Muscle of leg (tissue), 11 donors: ENCODE results near the gene AEBP1. TPM values are rescaled to one million over a fixed set of nuclear protein-coding genes. Genes with fewer than 3 reads are reported as not detected.
A peak's percentile ranks its signal among the peaks of the same experiment; 100 is the strongest.

ENCODE experiments used
- DNase-seq: peaks from one replicate; pipeline ENCODE4 v3.0.0; 2013
- H3K27ac ChIP-seq: one replicate; pipeline ENCODE4 v1.5.1; 2013; ENCODE audit warnings: mild to moderate bottlenecking, low read length, control low read depth
- H3K27me3 ChIP-seq: one replicate; pipeline ENCODE4 v1.6.1; 2013; ENCODE audit warnings: low read length; ENCODE audit not compliant: control insufficient read depth, insufficient read depth
- H3K36me3 ChIP-seq: one replicate; pipeline ENCODE4 v1.6.1; 2013; ENCODE audit warnings: low read length; ENCODE audit not compliant: control insufficient read depth, insufficient read depth
- H3K4me1 ChIP-seq: one replicate; pipeline ENCODE4 v1.6.1; 2013; ENCODE audit warnings: low read length; ENCODE audit not compliant: control insufficient read depth, insufficient read depth
- H3K4me3 ChIP-seq: one replicate; pipeline ENCODE4 v1.5.1; 2013; ENCODE audit warnings: low read length, control low read depth
- H3K9me3 ChIP-seq: replicated peaks from 2 replicates; pipeline ENCODE4 v1.6.1; 2013; ENCODE audit warnings: low read depth, low read length; ENCODE audit not compliant: control insufficient read depth
- WGBS: methylation state at CpG from one replicate; pipeline ENCODE4 v1.1.5; 2013; ENCODE audit warnings: missing lambda C conversion rate; ENCODE audit not compliant: insufficient coverage; 5-methylcytosine and 5-hydroxymethylcytosine counted together
- polyA plus RNA-seq, 8 donors: library from polyadenylated mRNA; unstranded; fragments of 120-200 nt; gene quantifications; one replicate each; pipeline versions ENCODE4 v1.2.1 to v1.2.3, GENCODE V29; 2013; ENCODE audit warnings: inconsistent platforms in 1 of 8, low replicate concordance in 1 of 8; ENCODE audit not compliant: insufficient read length in 8 of 8, insufficient read depth in 1 of 8
- total RNA-seq: library from RNA; stranded (reverse); fragments of 120-200 nt; gene quantifications from one replicate; pipeline ENCODE4 v1.2.4, GENCODE V29; 2013

The AEBP1 gene
- total and polyA plus RNA-seq, 9 donors: 64.8 to 152 (median 93.7) TPM

DNA sequence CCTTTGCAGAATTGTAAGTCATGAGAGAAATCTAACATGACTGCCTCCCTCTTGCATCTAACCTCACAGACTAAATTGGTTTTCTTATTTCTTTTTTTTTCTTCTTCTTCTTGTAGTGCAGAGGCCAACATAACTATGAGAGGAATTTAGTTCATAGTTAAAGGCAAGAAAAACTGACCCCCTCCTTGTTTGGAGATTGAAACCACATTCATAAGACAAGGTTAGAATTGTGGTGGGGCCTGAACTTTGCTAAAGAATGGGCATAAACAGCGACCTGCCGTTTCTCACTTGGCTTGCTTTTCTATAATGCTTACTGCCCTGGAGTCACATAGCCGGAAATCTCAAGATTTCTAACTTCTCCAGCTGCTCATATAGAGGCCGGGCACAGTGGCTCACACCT, 19.4 kb upstream of the AEBP1 start:
- 68% methylated on average over 4 of the region's 4 CpGs for WGBS
- DNase-seq: no peak
- H3K4me3 ChIP-seq: no peak overlapping the region
- H3K27ac ChIP-seq: peak overlapping the region; percentile 17
- peaks cover 33% of the 10 kb centered on the region for H3K4me1 ChIP-seq
- peaks cover 10% of the 10 kb centered on the region for H3K36me3 ChIP-seq
- H3K9me3 ChIP-seq: no peaks in the 10 kb centered on the region
- H3K27me3 ChIP-seq: no peaks in the 10 kb centered on the region

DNA sequence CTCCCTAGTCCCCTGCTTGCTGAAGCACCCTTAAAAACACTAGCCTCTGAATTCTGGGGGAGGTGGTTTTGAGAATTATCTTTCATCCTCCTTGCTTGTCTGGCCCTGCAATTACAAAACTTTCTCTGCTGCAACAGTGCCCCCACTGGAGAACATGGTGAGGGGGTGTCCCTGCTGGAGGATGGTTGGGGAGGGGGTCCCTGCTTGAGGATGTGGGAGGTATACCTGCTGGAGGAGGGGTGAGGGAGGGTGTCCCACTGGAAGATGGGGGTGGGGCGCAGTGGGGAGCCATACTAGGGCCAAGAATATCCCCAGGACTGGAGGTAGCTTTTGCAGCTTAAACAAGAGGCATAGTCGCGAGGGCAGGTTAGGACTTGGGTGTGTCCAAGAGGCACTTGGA, 18.6 kb upstream of the AEBP1 start:
- Histone ChIP-seq H3K4me1 (peaks cover 31% of the 10 kb centered on the region), H3K27ac (no peak overlapping the region), H3K36me3 (peaks cover 1% of the 10 kb centered on the region), H3K27me3 (no peaks in the 10 kb centered on the region), H3K4me3 (no peak overlapping the region), H3K9me3 (no peaks in the 10 kb centered on the region)
- no peak for DNase-seq
- 73% methylated on average over 3 of the region's 3 CpGs for WGBS

DNA sequence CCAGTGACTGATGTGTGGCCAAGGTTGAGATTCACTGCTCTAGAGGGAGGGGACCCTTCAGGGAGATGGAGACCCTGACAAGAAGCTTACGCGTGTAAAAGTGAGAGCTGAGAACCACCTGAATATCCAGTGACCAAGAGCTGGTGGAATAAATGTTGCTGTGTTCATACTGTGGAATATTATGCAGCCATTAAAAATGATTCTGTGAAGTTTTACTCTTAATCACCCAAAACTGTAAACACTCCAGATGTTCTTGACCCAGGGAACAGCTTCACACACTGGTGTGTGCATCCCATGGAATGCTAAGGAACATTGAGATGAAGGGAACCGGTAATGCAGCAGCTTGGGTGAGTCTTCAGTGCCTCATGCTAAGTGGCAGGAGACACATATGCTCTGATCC, 17.5 kb upstream of the AEBP1 start:
- WGBS: 100% methylated on average over 3 of the region's 3 CpGs
- H3K27ac ChIP-seq: no peak overlapping the region

DNA sequence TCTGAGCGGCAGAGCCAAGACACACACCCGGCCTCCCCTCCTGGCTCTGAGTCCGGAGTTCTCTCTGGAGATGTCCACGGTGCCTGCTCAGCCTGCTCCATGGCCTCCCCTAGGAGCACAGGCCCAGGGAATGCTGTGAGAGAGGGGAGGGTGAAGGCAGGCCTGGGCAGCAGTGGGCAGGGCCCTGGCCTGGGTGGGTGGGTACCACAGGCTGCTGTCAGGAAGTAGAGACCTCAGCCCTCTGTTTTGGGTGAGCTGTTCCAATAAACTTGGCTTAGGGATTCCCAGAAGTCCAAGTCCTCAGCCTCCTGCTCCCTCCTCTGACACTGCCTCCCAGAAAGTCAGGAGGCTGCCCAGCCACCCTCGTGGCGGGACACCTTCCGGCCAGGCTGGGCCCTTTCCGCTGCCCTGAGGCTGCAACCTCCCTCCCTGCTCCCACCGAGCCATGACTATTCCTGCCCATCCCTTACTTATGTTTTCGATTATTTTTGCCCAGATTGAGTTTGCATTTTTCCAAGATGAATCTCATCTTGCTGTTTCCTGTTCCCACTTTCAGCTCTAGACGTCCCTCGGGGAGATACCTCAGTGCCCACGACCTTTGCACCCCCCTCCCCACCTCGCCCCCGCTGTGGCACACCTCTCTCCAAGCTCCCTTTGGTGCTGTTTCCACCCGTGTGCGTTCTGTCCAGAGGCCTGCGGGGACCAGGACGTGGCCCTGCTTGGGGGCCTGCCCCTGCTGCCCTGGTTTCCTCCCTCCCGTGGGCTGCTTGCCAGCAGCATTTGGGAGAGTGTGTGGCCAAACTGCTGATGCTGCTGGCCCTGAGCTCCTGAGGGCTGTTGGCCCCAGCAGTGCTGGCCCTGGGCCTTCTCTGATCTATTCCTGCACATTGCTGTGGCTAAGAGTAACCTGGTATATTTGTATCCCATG, 16.0 kb upstream of the AEBP1 start:
- H3K36me3 ChIP-seq: no peaks in the 10 kb centered on the region
- peak; percentile 76 for DNase-seq
- H3K4me3 ChIP-seq: no peak overlapping the region
- H3K4me1 ChIP-seq: peaks cover 20% of the 10 kb centered on the region
- H3K9me3 ChIP-seq: no peaks in the 10 kb centered on the region
- WGBS: 26% methylated on average over 19 of the region's 20 CpGs
- H3K27ac ChIP-seq: peak overlapping the region; percentile 85
- H3K27me3 ChIP-seq: no peaks in the 10 kb centered on the region

More for the DNA sequence above, 17.5 kb upstream of the AEBP1 start:
- Histone ChIP-seq H3K4me3 (no peak overlapping the region), H3K9me3 (no peaks in the 10 kb centered on the region), H3K36me3 (no peaks in the 10 kb centered on the region), H3K4me1 (peaks cover 20% of the 10 kb centered on the region), H3K27me3 (no peaks in the 10 kb centered on the region)
- DNase-seq: no peak

DNA sequence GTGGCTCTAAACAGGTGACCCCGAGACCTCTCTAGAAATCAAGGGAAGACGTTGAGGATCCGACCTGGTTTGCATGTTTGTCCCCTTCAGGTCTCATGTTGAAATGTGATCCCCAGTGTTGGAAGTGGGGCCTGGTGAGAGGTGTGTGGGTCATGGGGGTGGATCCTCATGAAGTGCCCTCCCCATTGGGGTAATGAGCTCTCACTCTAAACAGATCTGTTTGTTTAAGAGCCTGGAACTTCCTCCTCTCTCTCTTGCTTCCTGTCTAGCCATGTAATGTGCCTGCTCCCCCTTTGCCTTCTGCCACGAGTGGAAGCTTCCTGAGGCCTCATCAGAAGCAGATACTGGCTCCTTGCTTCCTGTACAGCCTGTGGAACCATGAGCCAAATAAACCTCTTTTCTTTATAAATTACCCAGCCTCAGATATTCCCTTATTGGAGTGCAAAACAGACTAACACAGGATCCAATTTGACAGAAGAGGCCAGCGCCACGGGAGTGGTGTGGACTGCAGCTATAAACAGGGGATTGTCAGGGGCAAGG, 11.0 kb upstream of the AEBP1 start:
- 86% methylated on average over 4 of the region's 6 CpGs for WGBS
- DNase-seq: no peak
- Histone ChIP-seq H3K27me3 (no peaks in the 10 kb centered on the region), H3K4me1 (peaks cover 18% of the 10 kb centered on the region), H3K36me3 (no peaks in the 10 kb centered on the region), H3K4me3 (no peak overlapping the region), H3K9me3 (no peaks in the 10 kb centered on the region), H3K27ac (no peak overlapping the region)

DNA sequence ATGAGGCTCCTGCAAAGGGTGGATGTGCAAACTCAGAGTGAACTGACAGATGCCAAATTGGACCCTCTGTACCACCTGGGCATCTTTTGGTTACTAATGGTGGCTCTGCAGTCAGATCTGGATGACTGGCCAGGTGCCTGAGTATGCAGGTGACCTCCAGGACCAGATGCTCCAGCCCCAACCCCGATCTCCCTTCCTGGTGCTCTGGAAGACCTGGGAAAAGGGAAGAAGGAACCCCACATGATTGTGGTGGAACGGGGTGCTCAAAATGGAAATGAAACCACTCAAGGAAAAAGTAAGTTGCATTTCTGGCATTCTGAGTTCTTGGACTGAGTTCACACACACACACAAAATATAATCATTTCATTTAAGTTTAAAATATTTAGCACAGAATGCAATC, 9.8 kb upstream of the AEBP1 start:
- WGBS: no CpG with 5 or more reads among the region's 2 CpGs
- H3K4me3 ChIP-seq: no peak overlapping the region
- H3K9me3 ChIP-seq: no peaks in the 10 kb centered on the region
- H3K27ac ChIP-seq: no peak overlapping the region
- no peaks in the 10 kb centered on the region for H3K27me3 ChIP-seq
- H3K4me1 ChIP-seq: peaks cover 11% of the 10 kb centered on the region
- no peaks in the 10 kb centered on the region for H3K36me3 ChIP-seq
- no peak for DNase-seq

DNA sequence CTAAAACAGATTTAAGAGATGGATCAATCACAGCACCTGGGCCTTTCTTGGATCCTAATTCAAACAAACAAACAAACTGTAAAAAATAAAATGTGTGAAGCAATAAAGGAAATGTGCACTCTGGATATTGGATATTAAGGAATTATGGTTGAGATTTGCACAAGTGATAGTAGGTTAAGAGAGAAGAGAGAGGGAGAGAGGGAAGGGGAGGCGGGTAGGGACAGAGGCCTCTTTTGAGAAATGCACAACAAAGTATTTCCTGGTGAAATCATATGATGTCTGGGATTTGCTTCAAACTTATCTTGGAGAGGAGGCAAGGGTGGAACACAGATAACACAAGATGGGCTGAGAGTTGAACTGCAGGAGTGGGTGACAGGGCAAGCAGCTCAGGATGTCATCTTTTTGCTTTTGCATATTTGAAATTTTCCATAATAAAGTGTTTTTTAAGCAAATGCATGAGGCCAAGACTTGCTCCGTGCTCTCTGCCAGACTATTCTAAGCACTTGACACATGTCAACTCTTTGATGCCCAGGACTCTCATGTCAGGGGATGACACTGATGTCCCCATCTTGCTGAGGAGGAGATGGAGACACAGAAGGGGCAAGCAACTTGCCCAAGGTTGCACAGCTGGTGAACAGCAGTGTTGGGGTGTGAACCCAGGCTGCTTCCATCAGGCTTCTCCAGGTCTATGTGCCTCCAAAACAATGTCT, 9.1 kb upstream of the AEBP1 start:
- no peak for DNase-seq
- Histone ChIP-seq H3K27me3 (no peaks in the 10 kb centered on the region), H3K4me1 (peaks cover 13% of the 10 kb centered on the region), H3K36me3 (no peaks in the 10 kb centered on the region), H3K9me3 (no peaks in the 10 kb centered on the region), H3K27ac (peak overlapping the region; percentile 38), H3K4me3 (no peak overlapping the region)
- 29% methylated on average over 1 of the region's 2 CpGs for WGBS

DNA sequence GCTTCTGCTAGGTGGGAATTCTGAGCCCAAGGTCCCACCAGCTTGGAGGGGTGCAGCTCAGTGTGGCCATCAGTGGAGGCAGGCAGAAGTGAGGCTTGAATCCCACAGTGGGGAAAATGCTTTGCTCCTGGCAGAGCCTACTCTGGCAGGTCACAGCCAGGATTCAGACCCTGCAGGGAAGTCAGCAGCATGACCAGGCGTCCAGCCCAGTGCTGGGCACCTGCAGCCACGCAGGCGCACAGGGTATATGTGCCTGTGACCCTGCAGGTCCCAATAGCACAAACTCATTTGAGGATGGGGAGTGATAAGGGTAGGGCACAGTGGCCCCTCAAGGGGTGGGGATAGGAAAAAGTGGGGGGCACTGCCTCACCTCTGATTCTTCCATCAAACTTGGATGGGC, 8.4 kb upstream of the AEBP1 start:
- Histone ChIP-seq H3K27ac (no peak overlapping the region), H3K9me3 (no peaks in the 10 kb centered on the region), H3K36me3 (no peaks in the 10 kb centered on the region), H3K27me3 (no peaks in the 10 kb centered on the region), H3K4me1 (peaks cover 17% of the 10 kb centered on the region), H3K4me3 (no peak overlapping the region)
- WGBS: 100% methylated on average over 1 of the region's 3 CpGs
- no peak for DNase-seq

DNA sequence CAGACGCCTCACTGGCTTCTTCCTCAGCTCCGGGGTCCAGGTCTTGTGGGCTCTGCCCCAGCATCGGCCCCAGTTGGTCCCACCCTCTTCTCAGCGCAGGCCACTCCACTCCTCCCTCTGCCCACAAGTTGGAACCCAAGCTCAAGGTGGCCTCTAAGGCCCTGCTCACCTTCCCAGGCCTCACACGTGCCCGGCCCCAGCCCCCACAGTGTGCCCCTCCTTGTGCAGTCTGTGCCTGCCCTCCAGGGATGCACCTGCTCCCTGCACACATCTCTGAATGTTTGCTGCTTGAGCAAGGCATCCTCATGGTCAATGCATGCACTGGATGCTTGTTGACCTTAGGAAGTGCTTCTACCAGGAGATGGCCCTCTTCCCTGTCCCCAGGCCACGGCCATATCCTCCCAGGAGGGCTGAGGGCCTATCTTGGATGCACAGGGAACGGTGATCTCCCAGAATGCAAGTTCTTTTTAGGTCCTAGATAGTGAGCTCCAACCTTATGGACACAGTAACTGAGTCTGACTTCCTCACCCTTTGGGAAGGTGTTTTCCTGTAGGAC, 7.7 kb upstream of the AEBP1 start:
- DNase-seq: no peak
- Histone ChIP-seq H3K36me3 (no peaks in the 10 kb centered on the region), H3K9me3 (no peaks in the 10 kb centered on the region), H3K4me3 (no peak overlapping the region), H3K27me3 (no peaks in the 10 kb centered on the region), H3K4me1 (peaks cover 23% of the 10 kb centered on the region), H3K27ac (no peak overlapping the region)
- 78% methylated on average over 7 of the region's 8 CpGs for WGBS
